Brain microvascular endothelial cell (primary cell): Measurements from ENCODE around the gene CDK17.
"Not testable (repeated sequence)": the region's sequence is repeated elsewhere in the genome, so short reads cannot be mapped to it uniquely, and the experiment has no call there.

Experiments used
- DNase-seq: peaks from one replicate; pipeline ENCODE4 v3.0.0-alpha.2; 2020
- H3K27ac ChIP-seq: fragments of 250-450 bp; sonication (Bioruptor Pico); 2 replicates; pipeline ENCODE4 v1.5.1; 2020; ENCODE audit warnings: mild to moderate bottlenecking, moderate library complexity
- H3K27me3 ChIP-seq: fragments of 250-450 bp; sonication (Bioruptor Pico); replicated peaks from 2 replicates; pipeline ENCODE4 v1.5.1; 2020; ENCODE audit warnings: mild to moderate bottlenecking
- H3K36me3 ChIP-seq: fragments of 250-450 bp; sonication (Bioruptor Pico); replicated peaks from 2 replicates; pipeline ENCODE4 v1.5.1; 2020; ENCODE audit warnings: mild to moderate bottlenecking
- H3K4me3 ChIP-seq: 2 replicates; pipeline ENCODE4 v1.5.1; 2011; ENCODE audit warnings: low read depth, mild to moderate bottlenecking, control low read depth, low read length, moderate library complexity
- in situ Hi-C: cut with HindIII; loops from 2 replicates; pipeline ENCODE4 v1.10.0; 2017; ENCODE audit warnings: low sequenced_read_pairs, low pct_ligation_motif_present
- TF ChIP-seq, protein P1 (sequence below): IDR thresholded peaks from 2 replicates; pipeline ENCODE4 v1.5.1; 2011; ENCODE audit warnings: low read depth, mild to moderate bottlenecking, moderate library complexity, low read length, control low read depth, inconsistent platforms; ENCODE audit errors: missing control alignments

CDK17 gene

DNA sequence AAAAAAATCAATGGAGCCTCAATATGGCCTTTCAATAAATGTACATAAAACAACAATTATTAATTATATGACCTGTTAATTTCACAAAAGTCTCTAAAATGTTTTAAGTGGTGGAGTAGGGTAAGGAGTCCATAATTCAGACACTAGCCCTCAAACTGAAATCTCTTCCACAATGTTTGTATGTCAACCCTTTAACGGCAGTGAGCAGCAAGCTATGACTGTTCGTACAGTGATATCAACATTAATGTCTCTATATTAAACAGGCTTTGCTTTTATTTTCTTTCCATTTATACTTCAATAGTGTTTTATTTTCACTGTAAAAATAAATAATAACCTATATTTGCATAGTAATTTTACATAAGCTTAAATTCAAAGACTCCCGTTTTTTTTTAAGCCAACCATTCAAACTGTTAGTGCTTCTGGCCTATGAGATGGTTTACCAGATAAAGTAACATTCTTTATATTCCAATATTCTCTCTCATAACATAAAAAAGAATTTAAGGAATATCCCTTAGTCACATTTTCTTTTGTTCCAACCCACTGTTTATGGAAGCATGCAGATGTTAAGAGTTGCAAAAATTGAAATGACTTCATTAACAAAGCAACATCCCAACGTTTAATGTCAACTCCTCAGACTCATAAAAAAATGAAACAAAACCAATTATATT, 2.3 kb downstream of the CDK17 start:
- TF ChIP-seq, protein P1, sequence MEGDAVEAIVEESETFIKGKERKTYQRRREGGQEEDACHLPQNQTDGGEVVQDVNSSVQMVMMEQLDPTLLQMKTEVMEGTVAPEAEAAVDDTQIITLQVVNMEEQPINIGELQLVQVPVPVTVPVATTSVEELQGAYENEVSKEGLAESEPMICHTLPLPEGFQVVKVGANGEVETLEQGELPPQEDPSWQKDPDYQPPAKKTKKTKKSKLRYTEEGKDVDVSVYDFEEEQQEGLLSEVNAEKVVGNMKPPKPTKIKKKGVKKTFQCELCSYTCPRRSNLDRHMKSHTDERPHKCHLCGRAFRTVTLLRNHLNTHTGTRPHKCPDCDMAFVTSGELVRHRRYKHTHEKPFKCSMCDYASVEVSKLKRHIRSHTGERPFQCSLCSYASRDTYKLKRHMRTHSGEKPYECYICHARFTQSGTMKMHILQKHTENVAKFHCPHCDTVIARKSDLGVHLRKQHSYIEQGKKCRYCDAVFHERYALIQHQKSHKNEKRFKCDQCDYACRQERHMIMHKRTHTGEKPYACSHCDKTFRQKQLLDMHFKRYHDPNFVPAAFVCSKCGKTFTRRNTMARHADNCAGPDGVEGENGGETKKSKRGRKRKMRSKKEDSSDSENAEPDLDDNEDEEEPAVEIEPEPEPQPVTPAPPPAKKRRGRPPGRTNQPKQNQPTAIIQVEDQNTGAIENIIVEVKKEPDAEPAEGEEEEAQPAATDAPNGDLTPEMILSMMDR, result no peak
- Histone ChIP-seq H3K4me3 (peak overlapping the region; percentile 76), H3K27ac (peak overlapping the region; percentile 91), H3K36me3 (peaks cover 6% of the 10 kb centered on the region), H3K27me3 (no peaks in the 10 kb centered on the region)
- in situ Hi-C loops, result no loop called here
- DNase-seq, result no peak

DNA sequence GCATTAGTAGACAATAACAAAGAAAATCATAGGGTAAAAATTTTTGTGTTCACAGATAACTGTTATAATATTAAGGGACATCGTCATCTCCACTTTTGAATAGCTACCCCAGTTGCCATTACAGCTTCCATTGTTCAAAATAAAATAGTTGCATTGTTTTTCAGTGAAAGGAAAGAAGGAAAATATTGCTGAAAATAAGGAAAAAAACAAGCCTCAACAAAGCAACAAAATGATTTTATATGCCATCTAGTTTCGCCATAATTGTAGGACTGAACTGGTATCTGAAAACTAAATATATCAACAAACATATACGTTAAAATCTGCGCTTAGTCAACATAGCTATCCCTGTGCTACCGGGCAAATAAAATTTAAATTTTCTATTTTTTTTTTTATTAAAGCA, 3.3 kb downstream of the CDK17 start:
- in situ Hi-C loops, result no loop called here
- TF ChIP-seq, protein P1, result no peak
- Histone ChIP-seq H3K4me3 (peak overlapping the region; percentile 76), H3K36me3 (peaks cover 7% of the 10 kb centered on the region), H3K27me3 (no peaks in the 10 kb centered on the region), H3K27ac (peak overlapping the region; percentile 91)
- DNase-seq, result no peak

DNA sequence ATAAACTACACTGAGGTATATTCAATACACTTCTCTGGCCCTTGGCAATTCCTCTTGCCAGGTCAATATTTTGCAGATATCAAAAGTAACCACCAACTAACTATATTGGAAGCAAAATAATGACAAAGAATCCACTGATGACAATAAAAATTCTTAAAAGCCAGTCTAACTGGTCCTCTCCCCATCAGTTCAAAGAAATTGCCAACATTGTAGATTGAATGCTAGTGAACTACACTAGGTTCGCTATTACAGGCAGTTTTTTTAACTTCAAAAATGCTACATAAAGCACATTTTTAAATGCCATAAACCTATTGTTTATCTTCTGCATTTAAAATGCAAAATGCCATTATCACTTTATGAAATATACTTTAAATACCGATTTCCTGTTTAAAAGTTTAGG, 4.0 kb downstream of the CDK17 start:
- in situ Hi-C loops, result no loop called here
- no peak overlapping the region for H3K27ac ChIP-seq
- TF ChIP-seq, protein P1, result no peak
- peaks cover 7% of the 10 kb centered on the region for H3K36me3 ChIP-seq
- no peak for DNase-seq
- no peaks in the 10 kb centered on the region for H3K27me3 ChIP-seq
- H3K4me3 ChIP-seq, result no peak overlapping the region

DNA sequence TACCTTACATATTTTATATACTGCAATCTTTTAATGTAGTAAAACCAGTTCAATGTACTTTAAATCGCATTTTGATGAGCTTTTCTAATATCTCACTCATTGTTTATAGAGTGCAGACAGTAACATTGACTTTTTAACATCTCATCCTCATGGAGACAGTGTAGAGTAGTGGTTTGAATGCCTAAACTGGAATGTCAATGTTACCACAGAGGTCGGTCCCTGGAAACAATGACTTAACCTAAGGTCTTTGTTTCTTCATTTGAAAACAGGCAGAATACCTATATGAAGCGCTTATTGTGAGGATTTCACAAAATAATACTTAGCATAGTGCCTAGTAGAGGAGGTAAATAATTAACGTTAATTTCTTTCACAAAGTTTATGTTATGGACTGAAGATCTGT, 5.0 kb downstream of the CDK17 start:
- TF ChIP-seq, protein P1, result no peak
- no peak for DNase-seq
- in situ Hi-C loops, result no loop called here
- Histone ChIP-seq H3K27me3 (no peaks in the 10 kb centered on the region), H3K27ac (no peak overlapping the region), H3K4me3 (no peak overlapping the region), H3K36me3 (peaks cover 7% of the 10 kb centered on the region)

DNA sequence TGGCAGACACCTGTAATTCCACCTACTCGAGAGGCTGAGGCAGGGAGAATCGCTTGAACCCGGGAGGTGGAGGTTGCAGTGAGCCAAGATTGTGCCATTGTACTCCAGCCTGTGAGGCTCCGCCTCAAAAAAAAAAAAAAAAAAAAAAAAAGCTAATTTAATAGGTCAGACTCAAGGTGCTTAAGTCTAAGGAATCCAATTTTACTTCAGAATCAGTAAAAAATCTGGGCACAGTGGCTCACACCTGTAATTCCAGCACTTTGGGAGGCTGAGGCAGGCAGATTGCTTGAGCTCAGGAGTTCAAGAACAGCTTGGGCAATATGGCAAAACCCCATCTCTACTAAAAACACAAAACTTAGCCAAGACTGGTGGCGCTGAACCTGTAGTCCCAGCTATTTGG, 7.0 kb downstream of the CDK17 start:
- H3K36me3 ChIP-seq, in situ Hi-C loops, DNase-seq, H3K4me3 ChIP-seq, H3K27me3 ChIP-seq, H3K27ac ChIP-seq: not testable (repeated sequence)

DNA sequence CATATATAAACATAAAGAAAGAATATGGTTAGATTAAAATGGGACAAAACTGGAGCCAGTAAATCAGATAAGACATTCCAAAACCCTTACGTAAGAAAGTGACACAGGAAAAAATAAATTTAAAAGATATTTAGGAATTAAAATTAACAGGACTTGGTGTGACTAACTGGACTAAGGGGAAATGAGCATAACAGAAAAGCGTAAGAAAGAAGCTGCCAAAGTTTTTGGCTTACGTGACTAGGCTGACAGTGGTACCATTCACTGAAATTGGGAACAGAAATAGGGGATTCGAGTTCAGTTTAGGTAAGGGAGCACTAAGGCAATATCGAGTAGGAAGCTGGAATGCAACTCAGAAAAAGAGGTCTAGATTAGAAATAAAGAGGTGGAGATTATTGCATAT, 7.8 kb downstream of the CDK17 start:
- in situ Hi-C loops, result no loop called here
- peaks cover 2% of the 10 kb centered on the region for H3K36me3 ChIP-seq
- TF ChIP-seq, protein P1, result no peak
- H3K27ac ChIP-seq, result peak overlapping the region; percentile 44
- no peaks in the 10 kb centered on the region for H3K27me3 ChIP-seq
- no peak overlapping the region for H3K4me3 ChIP-seq
- no peak for DNase-seq
